HG03159 (cell line): ENCODE data around the gene CAMK4.

Experiments used
- ATAC-seq: cut with Tn5 transposase; IDR thresholded peaks from one replicate; pipeline ENCODE4 v1.9.1; 2021; ENCODE audit warnings: mild to moderate bottlenecking, moderate library complexity; ENCODE audit not compliant: unreplicated experiment

CAMK4 gene

DNA sequence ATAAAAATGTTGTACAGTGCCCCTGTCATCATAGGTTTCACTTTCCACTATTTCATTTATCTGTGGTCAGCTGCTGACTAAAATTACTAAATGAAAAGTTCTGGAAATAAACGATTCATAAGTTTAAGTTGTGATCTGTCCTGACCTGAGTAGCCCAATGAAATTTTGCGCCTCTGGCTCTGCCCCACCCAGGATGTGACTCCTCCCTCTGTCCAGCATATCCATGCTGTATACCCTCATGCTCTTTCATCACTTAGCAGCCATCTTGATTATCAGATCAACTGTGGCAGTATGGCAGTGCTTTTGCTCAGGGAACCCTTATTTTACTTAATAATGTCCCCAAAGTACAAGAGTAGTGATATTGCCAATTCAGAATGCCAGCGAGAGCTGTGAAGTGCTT is 190.9 kb downstream of the CAMK4 start:
- ATAC-seq = no peak

DNA sequence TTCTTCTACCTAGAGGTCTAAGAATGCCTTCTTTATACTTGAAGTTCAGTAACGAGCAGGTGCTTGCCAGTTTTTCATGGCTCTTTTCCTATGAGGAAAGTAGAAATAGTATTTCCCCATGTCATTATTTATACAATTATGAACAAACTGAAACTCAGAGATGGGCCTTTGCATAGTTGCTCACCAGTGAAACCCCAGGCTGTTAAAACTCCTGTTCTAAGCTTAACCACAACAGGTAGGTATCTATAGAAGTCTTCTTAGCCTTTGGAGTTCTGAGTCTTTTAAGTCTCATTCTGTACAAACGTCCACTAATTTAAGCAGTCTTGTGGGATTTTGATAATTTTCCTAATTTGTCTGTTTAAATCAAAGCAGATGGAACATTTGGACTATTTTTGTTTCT is 198.1 kb downstream of the CAMK4 start:
- peak; percentile 66 for ATAC-seq

DNA sequence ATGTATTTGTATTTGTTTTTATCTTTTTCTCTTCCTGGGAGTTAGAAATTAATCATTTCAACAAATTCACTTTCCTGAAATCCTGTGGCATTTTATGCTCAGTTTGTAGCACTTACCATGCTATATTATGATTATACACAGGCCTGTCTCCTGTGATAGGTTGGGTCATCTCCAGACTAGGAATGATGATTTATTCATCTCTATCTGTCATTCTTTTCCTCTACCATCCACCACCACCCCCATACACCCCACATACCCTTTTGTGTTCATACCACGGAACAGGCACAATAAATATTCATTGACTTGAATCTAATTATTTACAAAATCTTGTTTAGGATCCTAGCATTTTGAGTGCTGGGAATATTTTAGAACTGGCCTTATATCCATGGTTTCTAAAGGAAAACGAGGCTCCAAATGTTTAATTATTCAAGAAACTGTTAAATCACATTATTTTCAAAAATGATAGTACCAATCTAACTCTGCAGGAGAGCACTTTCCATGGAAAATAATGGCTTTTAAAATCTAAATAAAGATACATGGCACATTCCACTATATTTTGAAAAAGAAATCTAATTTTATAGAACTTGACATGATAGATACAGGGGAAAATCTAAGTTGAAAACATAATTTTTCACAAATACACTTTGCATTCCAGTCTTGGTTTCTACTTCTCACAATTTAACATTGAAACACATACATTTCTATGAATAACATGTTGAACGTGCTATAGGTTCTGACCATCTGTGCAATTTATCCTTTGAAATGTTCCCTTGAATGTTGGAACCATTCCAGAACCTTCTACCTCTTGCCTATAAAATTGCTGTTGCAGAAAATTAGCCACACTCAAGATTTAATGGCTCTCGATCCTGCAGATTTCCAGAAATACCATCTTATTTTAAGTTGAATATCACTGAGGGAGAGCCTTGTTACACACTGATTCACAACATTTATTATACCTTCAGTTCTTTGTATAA is 198.8 kb downstream of the CAMK4 start:
- ATAC-seq = no peak

DNA sequence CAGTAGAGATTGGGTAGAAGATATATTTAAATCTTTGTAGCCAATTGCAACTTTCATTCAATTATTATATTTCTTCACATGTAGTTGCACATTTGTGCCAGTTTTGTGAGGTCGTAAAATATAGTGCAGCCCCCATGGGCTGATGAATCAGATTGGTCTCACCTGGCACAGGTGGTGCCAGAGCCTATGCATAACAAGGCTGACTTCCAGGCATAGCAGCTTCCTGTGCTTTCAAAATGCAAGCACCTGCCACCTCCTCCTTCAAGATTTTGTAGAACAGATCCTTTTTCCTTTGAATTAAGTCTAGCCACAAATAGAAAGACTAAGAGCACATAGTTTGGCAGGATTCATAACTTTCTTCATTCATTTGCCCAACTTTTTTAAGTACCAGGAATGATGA is 201.0 kb downstream of the CAMK4 start:
- ATAC-seq = no peak

DNA sequence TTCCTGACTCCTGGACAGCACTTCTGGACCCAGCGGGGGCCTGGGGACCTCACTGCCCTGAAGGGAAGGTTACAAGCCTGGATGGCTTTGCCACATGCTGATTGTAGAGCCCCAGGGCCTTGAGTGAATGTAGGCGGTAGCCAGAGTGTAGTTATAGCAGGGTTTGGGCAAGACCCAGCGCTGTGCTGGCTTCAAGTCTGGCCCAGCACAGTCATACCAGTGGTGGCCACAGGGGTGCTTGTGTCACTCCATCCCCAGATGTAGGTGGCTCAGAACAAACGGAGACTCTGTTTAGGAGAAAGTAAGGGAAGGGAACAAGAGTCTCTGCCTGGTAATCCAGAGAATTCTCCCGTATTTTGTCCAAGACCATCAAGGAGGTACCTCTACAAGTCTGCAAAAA is 203.6 kb downstream of the CAMK4 start:
- ATAC-seq = no peak

DNA sequence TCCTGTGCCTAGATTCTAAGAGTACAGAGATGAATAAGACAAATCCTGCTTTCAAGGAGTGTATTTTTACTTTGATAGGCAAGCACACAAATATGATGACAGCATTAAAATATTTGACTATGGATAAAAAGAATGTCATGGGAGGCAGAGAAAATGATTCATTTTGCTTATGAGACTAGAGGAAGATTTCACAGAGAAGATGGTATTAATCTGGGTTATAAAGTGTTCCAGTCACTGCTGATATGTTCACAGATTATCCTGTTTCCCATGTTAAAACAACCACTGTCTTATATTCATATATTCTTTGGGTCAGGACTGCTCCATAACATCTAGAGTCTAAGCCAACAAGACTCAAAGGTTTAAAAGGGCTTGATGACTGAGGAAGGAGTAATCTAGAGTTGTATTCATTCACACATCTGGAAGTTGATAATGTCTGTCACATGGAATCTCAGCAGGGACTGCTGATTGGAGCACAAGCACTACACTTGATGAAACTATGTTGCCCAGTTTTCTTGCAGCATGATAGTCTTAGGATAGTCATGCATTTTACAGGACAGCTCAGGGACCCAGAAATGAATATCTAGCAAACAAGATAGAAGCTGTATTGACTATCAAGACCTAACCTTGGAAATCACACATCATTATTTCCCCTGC is 208.8 kb downstream of the CAMK4 start:
- no peak for ATAC-seq

DNA sequence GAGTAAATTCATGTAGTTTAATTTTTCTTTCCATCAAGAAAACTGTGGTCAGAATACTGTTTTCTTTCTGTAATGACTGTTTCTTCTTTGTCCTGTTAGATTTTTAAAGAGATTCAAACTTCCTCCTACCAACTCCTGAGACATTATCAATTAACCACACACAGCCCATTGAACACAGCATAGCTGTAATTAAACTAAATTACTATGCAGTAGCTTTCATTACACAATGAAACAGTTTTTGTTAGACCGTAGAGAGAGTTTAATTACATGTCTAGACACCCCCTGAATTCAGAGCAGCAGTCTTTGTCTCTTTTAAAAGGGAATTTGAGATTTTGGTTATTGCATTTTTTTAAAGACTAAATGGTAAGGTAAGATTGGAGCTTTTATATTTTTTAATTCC is 210.6 kb downstream of the CAMK4 start:
- no peak for ATAC-seq

DNA sequence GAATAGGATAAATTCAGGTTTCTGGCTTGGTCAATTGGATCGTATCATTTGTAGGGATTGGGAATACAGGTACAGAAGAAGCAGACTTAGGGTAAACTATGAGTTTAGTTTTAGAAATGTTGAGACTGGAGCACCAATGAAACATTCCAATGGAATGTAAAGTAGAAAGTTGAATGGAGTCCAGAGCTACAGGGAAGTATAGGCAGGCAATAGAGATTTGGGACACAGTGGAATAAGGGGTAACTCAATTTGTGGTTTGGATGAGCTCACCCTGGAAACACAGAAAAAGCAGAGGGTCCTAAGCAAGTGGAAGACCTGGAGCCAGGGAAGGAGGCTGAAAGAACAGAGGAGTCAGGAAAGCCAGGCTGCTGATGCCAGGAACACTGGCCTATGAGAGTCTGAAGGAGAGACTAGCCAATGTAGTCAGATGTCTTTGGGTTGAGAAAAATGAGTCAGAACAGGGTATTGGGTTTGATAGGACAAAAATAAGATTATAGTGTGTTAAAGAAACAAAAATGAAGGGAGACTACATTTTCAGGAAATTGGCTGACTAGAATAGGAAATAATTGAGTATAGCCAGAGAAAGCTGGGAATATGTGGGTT is 215.4 kb downstream of the CAMK4 start:
- no peak for ATAC-seq

DNA sequence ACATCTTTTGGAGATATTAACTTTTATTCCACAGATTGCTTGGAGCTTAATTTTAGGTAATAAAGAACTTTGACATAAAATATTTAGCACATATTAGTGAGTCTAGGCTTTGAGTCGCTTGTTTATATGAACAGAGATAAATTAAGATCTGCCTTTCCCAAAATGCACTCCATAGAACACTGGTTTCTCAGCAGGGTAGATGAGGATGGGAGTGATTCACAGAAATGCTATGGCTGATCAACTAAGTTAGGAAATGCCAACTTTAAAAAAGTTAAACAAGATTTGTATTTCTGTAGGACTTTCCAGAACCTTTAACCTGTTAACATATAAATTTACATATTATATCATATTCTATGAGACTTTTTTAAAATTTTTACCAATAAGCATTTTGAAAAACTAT is 222.9 kb downstream of the CAMK4 start:
- no peak for ATAC-seq

DNA sequence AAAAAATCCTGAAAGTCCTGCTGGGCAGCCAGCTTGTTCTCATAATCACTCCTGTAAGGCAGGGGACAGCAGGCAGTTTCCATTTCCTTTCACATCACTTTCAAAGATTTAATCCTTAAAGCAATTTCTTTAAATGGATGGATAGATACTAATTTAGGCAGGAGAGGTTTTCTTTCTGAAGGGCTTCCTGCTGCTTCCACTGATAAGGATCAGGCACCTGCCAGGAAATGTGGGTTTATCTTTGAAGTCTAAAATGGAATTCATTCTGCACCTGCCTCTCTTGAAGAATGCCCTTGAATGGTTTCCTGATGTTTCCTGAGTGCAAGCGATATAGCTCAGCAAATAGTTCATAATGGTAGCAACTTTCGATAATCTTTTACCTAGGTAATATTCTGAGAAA is 223.6 kb downstream of the CAMK4 start:
- ATAC-seq = no peak

DNA sequence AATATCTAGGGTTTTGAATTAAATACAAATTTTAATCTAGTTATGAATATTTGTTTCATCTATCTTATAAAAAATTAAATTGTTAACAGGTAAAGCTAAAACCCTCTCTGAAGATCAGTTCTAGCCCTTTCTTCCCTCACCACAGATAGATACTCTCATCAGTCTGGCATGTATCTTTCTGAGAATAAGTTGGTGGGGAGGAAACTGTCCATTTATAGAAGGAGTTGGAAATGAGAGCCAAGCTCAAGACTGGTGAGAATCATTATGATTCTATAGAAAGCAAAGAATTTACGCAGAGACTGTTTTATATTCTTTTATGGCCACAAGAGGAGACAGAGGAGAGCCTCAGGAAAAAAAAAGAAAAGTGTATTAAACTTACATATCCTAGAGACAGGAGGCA is 229.1 kb downstream of the CAMK4 start:
- ATAC-seq = no peak

DNA sequence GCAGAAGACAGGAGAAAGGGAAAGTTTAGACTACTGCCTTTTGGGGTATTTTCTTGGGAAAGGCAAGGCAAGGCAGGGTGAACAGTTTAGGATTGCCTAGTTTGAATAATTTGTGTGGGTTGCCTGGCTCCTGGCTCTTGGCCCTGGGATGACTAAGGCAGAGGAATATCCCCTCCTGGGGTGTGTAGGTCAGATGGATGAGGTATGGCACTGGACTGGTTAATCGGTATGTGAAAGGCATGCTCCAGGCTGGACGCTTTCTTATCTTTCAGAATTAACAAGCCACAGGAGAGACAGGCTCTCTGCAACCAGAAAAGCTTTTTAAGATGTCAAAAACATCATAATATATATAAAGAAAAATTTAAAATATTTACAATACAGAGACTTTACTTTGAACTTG is 229.6 kb downstream of the CAMK4 start:
- ATAC-seq = no peak

DNA sequence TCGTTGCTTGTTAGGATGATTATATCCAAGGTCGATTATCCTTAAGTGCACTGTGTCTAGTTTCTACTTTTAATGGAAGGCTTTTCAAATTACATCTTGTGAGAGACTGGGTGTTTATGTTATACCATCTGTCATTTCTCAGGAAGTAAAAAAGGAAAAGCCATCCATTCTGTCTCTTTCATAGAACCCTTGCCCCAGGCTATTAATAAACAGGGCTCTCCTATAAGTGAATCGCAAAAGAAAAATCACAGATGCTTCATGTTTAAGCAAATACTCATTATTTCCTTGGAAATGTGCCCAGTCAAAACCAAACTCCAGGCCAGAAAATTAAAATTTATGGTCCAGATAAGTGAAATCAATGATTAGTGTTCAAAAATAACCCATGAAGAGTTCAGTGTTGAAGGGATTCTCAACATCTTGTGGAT is 230.0 kb downstream of the CAMK4 start:
- no peak for ATAC-seq

DNA sequence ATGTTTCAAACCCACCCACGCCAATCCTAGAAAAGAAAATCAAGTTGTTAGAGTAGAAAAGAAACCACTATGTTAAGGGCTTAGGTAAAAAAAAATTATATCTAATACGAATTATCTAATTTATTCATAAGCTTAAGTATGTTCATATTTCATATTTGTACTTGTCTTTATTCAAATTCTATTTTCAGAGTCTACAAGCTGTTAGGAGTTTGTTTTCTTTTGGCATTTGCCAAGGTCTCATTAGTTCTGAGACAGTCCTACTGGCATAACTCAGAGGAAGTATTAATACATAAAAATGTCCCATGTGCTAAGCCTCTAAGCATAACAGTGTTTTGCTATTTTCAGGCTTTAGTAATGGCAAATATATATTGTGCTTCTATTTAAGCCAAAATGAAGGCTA is 230.6 kb downstream of the CAMK4 start:
- no peak for ATAC-seq

DNA sequence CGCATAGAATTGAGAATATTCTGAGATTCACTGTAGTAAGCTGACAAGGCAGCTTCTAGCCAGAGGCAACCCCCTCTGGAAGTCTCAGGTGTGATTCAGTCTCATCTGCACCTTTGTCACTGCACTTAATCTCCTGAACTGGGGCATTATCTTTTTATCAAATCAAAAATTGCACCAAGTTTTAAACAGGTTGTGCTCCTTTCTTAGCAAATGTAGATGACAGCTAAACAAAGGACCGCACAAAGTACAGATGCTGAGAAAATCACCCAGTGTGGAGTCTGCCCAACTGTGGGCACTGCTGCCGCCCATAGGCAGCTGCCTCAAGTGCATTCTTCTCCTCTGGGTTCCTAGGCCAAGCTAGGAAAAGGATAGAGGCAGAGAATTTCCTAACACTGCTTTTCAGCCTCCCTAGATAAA is 237.1 kb downstream of the CAMK4 start:
- ATAC-seq = no peak

DNA sequence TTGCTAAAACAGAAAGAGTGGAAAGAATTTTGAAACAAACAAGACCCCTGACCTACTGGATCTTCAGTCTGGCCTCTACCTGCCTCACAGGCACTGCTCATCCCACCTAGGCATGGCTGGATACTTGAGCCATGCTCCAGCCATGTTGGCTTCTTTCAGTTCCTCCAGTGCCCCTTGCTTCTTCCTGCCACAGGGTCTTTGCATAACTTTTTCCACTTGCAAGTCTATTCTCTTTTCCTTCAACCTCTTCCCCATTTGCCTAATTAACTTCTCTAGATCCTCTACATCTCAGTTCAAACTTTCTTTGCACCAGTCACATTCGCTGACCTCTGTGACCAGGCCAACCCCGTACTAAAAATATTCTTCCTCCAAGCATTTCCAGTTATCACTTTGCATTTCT is 237.8 kb downstream of the CAMK4 start:
- ATAC-seq = no peak

DNA sequence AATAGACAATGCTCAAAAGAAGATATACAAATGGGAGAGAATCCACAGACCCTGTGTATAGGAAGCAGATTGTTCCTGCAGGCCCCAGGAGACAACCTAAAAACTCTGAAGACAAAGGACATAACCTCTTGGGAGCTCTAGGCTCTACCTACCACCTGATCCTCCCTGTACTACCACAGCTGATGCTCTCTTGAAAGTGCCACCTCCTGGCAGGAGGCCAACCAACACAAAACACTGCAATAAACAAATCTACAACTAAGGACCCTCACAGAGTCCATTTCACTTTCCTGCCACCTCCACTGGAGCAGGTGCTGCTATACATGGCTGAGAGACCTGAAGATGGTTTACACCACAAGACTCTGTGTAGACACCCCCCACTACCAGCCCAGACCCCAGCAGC is 239.1 kb downstream of the CAMK4 start:
- no peak for ATAC-seq

DNA sequence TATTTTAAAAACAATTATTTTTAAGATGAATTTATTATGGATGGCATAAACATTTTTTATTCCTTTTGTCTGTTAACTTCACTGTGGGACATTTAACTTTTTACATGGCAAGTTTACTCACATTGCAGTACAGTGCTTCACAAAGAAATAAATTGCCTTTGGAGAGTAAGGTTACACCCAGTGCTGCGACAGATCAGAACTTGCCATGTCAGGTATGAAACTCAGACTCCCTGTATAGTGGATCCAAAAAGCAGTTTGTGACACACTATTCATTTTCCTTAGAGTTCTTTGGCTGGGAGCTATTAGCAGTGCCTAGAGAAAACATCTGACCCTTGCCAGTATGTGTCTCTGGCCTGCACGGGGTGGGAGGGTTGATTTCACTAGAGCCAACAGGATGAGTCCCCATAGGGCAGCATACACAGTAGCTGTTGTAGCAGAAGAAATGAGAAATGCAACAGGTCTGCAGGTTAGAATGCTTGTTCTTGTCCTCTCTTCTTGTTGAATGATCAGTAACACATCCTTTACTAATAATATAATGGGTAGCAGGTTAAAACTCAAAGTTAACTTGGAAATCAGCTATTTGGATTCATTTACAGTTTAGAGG is 245.2 kb downstream of the CAMK4 start:
- ATAC-seq = no peak

DNA sequence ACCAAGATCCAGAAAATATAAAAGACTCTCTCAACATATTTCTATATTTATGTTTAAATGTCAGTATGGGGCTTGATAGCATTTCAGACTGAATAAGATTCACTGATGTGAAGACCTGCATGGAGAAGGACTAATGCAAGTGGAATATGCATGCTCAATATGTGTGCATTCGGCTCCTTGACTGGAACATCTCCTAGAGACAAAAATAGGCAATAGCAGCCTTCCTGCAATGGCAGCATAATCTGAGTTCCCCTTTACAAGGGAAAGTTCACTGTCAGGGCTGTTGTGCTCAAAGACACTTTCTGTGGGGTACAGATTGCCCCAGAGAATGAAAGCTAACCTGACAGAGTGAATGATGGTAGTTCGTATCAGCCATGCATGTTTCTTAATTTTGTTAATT is 245.7 kb downstream of the CAMK4 start:
- no peak for ATAC-seq

DNA sequence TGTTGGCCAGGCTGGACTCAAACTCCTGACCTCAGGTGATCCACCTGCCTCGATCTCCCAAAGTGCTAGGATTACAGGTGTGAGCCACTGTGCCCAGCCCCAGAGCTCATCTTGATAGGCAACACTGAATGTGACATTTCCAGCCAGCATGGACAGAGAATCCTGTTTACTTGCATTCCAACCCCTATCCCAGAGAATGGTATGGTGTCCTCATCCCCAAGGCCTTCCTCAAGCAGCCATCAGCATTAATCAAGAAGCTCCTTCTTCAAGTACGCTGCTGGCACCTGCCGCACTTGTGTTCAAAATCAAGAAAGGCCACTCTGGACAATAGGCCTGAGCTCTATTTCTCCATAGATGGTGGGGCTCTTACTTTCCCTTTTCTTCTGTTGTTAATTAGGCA is 247.9 kb downstream of the CAMK4 start:
- no peak for ATAC-seq

DNA sequence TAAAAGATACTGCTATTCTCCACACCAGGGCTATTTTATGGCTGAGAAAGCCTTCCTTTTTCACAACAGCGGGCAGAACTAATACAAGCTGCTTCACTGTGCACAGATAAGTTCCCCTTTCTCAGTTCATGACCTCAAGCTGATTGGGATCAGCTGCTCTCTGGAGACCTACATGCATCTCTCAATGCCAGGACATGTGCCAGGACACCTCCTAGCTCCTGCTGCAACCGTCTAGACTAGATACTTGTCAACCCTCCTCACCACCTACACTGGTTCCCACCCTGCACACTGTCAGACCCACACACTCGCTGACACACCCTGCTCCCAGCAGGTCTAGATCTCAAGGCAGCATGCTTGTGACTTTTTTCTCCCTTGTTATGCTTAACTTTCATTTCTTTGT is 248.4 kb downstream of the CAMK4 start:
- ATAC-seq = no peak

DNA sequence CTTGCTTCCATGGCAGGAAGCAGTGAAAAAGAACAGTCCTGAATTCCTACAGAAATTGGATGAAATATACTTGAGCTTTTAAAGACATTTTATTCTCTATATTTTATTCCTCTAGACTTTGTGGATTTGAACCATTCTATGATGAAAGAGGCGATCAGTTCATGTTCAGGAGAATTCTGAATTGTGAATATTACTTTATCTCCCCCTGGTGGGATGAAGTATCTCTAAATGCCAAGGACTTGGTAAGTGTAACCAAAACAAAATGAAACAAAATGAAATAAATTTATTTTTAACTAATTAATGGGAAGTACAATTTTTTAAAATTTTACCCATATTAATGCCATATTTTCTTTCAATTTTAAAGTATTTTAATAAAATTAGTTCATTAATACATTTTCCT is 254.1 kb downstream of the CAMK4 start:
- no peak for ATAC-seq
